Fibroblast of villous mesenchyme (primary cell): ENCODE results near the gene EGFL6. TPM values are rescaled to one million over a fixed set of nuclear protein-coding genes. Genes with fewer than 3 reads are reported as not detected.
"Not testable (repeated sequence)": the region's sequence is repeated elsewhere in the genome, so short reads cannot be mapped to it uniquely, and the experiment has no call there.

Experiments
- DNase-seq: peaks from one replicate; pipeline ENCODE4 v3.0.0-alpha.2; 2010; ENCODE audit warnings: low read depth
- H3K4me3 ChIP-seq: 2 replicates; pipeline ENCODE4 v1.5.1; 2011; ENCODE audit warnings: low read depth, mild to moderate bottlenecking, low read length
- total RNA-seq: library from RNA; depleted of rRNA; stranded (reverse); fragments of >200 nt; gene quantifications from 2 replicates; pipeline ENCODE4 v1.2.3, GENCODE V29; 2012
- TF ChIP-seq, protein P1 (sequence below): IDR thresholded peaks from 2 replicates; pipeline ENCODE4 v1.5.1; 2012; ENCODE audit warnings: low read depth, mild to moderate bottlenecking, low read length; ENCODE audit not compliant: insufficient read depth

Gene EGFL6
- total RNA-seq, 1 donor: 0.86 TPM

DNA sequence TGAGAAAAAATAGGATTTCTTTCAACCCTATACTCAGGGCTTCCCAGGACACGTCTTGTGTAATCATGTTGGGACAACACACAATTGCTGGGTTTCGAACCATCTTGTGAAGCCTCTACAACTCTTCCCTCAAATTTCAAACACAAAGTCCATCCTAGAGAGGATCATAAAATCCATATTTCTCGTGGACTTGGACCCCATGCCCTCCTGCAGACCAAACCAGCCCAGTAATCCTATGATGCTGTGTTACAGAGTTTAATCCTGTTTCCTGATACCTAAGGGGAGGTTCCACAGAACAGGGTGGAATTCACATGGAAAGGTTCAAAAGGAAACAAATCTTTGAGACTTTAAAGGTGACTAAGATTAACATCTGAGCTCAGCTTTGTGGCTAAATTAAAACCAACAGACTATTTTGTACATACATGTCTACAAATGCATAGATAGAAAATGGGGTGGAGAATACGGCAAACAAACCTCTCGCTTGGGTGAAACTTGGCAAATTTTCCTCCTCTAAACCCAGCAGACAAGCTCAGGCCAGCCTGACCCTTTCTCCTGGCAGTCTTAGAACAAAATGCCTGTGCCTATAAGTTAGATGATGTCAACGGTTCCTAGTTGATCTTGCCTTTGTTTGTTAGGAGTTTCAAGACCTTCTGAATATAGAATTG is 38.1 kb downstream of the EGFL6 start:
- no peak overlapping the region for H3K4me3 ChIP-seq
- DNase-seq: no peak
- TF ChIP-seq, protein P1, sequence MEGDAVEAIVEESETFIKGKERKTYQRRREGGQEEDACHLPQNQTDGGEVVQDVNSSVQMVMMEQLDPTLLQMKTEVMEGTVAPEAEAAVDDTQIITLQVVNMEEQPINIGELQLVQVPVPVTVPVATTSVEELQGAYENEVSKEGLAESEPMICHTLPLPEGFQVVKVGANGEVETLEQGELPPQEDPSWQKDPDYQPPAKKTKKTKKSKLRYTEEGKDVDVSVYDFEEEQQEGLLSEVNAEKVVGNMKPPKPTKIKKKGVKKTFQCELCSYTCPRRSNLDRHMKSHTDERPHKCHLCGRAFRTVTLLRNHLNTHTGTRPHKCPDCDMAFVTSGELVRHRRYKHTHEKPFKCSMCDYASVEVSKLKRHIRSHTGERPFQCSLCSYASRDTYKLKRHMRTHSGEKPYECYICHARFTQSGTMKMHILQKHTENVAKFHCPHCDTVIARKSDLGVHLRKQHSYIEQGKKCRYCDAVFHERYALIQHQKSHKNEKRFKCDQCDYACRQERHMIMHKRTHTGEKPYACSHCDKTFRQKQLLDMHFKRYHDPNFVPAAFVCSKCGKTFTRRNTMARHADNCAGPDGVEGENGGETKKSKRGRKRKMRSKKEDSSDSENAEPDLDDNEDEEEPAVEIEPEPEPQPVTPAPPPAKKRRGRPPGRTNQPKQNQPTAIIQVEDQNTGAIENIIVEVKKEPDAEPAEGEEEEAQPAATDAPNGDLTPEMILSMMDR: no peak

- no peak overlapping the region for H3K4me3 ChIP-seq
- no peak for DNase-seq
- TF ChIP-seq, protein P1: no peak
Observed at GRCh38 chrX:13607996-13608365, 38.6 kb downstream of the EGFL6 start.

GRCh38 chrX:13614154-13614553 is 44.8 kb downstream of the EGFL6 start:
- H3K4me3 ChIP-seq: no peak overlapping the region
- TF ChIP-seq, protein P1: no peak
- DNase-seq: no peak

GRCh38 chrX:13620207-13620606 is 50.8 kb downstream of the EGFL6 start:
- TF ChIP-seq, protein P1: no peak
- DNase-seq: no peak
- no peak overlapping the region for H3K4me3 ChIP-seq

DNA sequence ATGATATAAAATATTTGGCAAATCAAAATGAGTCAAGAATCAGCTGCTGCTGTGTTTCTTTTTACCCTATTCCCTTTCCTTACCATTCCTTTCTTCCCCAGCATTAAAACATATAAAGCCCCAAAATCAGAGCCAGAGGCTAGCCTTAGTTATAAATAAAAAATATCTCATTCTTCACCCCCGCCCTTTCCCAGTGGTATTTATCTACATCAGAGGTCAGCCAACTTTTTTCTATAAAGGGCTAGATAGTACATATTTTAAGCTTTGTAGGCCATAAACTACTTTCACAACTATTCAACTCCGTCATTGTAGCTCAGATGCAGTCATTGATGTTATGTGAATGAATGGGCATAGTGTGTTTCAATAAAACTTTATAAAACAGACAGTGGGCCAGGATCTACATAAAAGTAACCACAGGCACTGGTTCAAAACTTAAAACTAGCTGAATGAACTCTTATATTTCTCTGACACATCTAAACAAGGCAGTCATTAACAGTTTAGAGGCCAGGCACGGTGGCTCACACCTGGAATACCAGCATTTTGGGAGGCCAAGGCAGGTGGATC is 53.1 kb downstream of the EGFL6 start:
- peak; percentile 20 for DNase-seq
- TF ChIP-seq, protein P1: no peak
- H3K4me3 ChIP-seq: no peak overlapping the region

GRCh38 chrX:13627306-13627705 is 57.9 kb downstream of the EGFL6 start:
- no peak overlapping the region for H3K4me3 ChIP-seq
- TF ChIP-seq, protein P1: no peak
- DNase-seq: no peak

GRCh38 chrX:13637224-13637623 is 67.8 kb downstream of the EGFL6 start:
- DNase-seq, H3K4me3 ChIP-seq: not testable (repeated sequence)
